ENCODE measurements around the gene TMLHE.
"Not testable (repeated sequence)": the region's sequence is repeated elsewhere in the genome, so short reads cannot be mapped to it uniquely, and the experiment has no call there.

Gene TMLHE

GRCh38 chrX:155592981-155593380, 19.8 kb downstream of the TMLHE start:
- Histone ChIP-seq H3K27me3 (ENCODE audit: control insufficient read depth, insufficient read depth, low read length) (no peaks in the 10 kb centered on the region), H3K36me3 (ENCODE audit: control insufficient read depth, insufficient read depth, low read length) (no peaks in the 10 kb centered on the region), H3K4me1 (ENCODE audit: control insufficient read depth, insufficient read depth, low read length) (no peaks in the 10 kb centered on the region), H3K9me3 (ENCODE audit: control insufficient read depth, low read length) (no peaks in the 10 kb centered on the region), H3K9ac (ENCODE audit: low read length) (no peak overlapping the region), H3K4me3 (ENCODE audit: low read length) (no peak overlapping the region)

- Histone ChIP-seq H3K4me1 (ENCODE audit: control insufficient read depth, insufficient read depth, low read length) (no peaks in the 10 kb centered on the region), H3K9ac (ENCODE audit: low read length) (no peak overlapping the region), H3K4me3 (ENCODE audit: low read length) (no peak overlapping the region), H3K9me3 (ENCODE audit: control insufficient read depth, low read length) (no peaks in the 10 kb centered on the region), H3K36me3 (ENCODE audit: control insufficient read depth, insufficient read depth, low read length) (no peaks in the 10 kb centered on the region), H3K27me3 (ENCODE audit: control insufficient read depth, insufficient read depth, low read length) (no peaks in the 10 kb centered on the region)
Measured at GRCh38 chrX:155592331-155592730, 20.4 kb downstream of the TMLHE start.

- Histone ChIP-seq H3K9ac (ENCODE audit: low read length) (no peak overlapping the region), H3K4me3 (ENCODE audit: low read length) (no peak overlapping the region), H3K27me3 (ENCODE audit: control insufficient read depth, insufficient read depth, low read length) (no peaks in the 10 kb centered on the region), H3K4me1 (ENCODE audit: control insufficient read depth, insufficient read depth, low read length) (no peaks in the 10 kb centered on the region), H3K9me3 (ENCODE audit: control insufficient read depth, low read length) (no peaks in the 10 kb centered on the region), H3K36me3 (ENCODE audit: control insufficient read depth, insufficient read depth, low read length) (no peaks in the 10 kb centered on the region)
Measured at GRCh38 chrX:155577682-155578081, 35.1 kb downstream of the TMLHE start.

GRCh38 chrX:155563099-155563498, 49.7 kb downstream of the TMLHE start:
- Histone ChIP-seq H3K9me3 (ENCODE audit: control insufficient read depth, low read length) (no peaks in the 10 kb centered on the region), H3K27me3 (ENCODE audit: control insufficient read depth, insufficient read depth, low read length) (no peaks in the 10 kb centered on the region), H3K36me3 (ENCODE audit: control insufficient read depth, insufficient read depth, low read length) (no peaks in the 10 kb centered on the region), H3K4me3 (ENCODE audit: low read length) (no peak overlapping the region), H3K4me1 (ENCODE audit: control insufficient read depth, insufficient read depth, low read length) (no peaks in the 10 kb centered on the region), H3K9ac (ENCODE audit: low read length) (no peak overlapping the region)

GRCh38 chrX:155544881-155545280, 67.9 kb downstream of the TMLHE start:
- Histone ChIP-seq H3K27me3 (ENCODE audit: control insufficient read depth, insufficient read depth, low read length) (no peaks in the 10 kb centered on the region), H3K4me3 (ENCODE audit: low read length) (no peak overlapping the region)

GRCh38 chrX:155535866-155536265, 76.9 kb downstream of the TMLHE start:
- no peak overlapping the region for H3K4me3 ChIP-seq (ENCODE audit: low read length)
- no peaks in the 10 kb centered on the region for H3K36me3 ChIP-seq (ENCODE audit: control insufficient read depth, insufficient read depth, low read length)
- H3K4me1 ChIP-seq (ENCODE audit: control insufficient read depth, insufficient read depth, low read length): no peaks in the 10 kb centered on the region
- H3K9ac ChIP-seq (ENCODE audit: low read length): no peak overlapping the region
- no peaks in the 10 kb centered on the region for H3K27me3 ChIP-seq (ENCODE audit: control insufficient read depth, insufficient read depth, low read length)
- H3K9me3 ChIP-seq (ENCODE audit: control insufficient read depth, low read length): no peaks in the 10 kb centered on the region

More at GRCh38 chrX:155544881-155545280, 67.9 kb downstream of the TMLHE start:
- Histone ChIP-seq H3K9me3 (ENCODE audit: control insufficient read depth, low read length) (no peaks in the 10 kb centered on the region), H3K9ac (ENCODE audit: low read length) (no peak overlapping the region), H3K4me1 (ENCODE audit: control insufficient read depth, insufficient read depth, low read length) (no peaks in the 10 kb centered on the region), H3K36me3 (ENCODE audit: control insufficient read depth, insufficient read depth, low read length) (no peaks in the 10 kb centered on the region)

GRCh38 chrX:155534800-155535199, 78.0 kb downstream of the TMLHE start:
- H3K9me3 ChIP-seq (ENCODE audit: control insufficient read depth, low read length): no peaks in the 10 kb centered on the region
- no peak overlapping the region for H3K9ac ChIP-seq (ENCODE audit: low read length)
- no peaks in the 10 kb centered on the region for H3K36me3 ChIP-seq (ENCODE audit: control insufficient read depth, insufficient read depth, low read length)
- no peaks in the 10 kb centered on the region for H3K27me3 ChIP-seq (ENCODE audit: control insufficient read depth, insufficient read depth, low read length)
- H3K4me1 ChIP-seq (ENCODE audit: control insufficient read depth, insufficient read depth, low read length): no peaks in the 10 kb centered on the region
- H3K4me3 ChIP-seq (ENCODE audit: low read length): no peak overlapping the region

- H3K36me3 ChIP-seq (ENCODE audit: control insufficient read depth, insufficient read depth, low read length); H3K4me1 ChIP-seq (ENCODE audit: control insufficient read depth, insufficient read depth, low read length); H3K9ac ChIP-seq (ENCODE audit: low read length); H3K27me3 ChIP-seq (ENCODE audit: control insufficient read depth, insufficient read depth, low read length); H3K4me3 ChIP-seq (ENCODE audit: low read length); H3K9me3 ChIP-seq (ENCODE audit: control insufficient read depth, low read length): not testable (repeated sequence)
Measured at GRCh38 chrX:155527023-155527422, 85.7 kb downstream of the TMLHE start.

- no peaks in the 10 kb centered on the region for H3K36me3 ChIP-seq (ENCODE audit: control insufficient read depth, insufficient read depth, low read length)
- no peaks in the 10 kb centered on the region for H3K27me3 ChIP-seq (ENCODE audit: control insufficient read depth, insufficient read depth, low read length)
- H3K4me1 ChIP-seq (ENCODE audit: control insufficient read depth, insufficient read depth, low read length): no peaks in the 10 kb centered on the region
- H3K9me3 ChIP-seq (ENCODE audit: control insufficient read depth, low read length): no peaks in the 10 kb centered on the region
- no peak overlapping the region for H3K9ac ChIP-seq (ENCODE audit: low read length)
- no peak overlapping the region for H3K4me3 ChIP-seq (ENCODE audit: low read length)
Measured at GRCh38 chrX:155514225-155514624, 98.5 kb downstream of the TMLHE start.

GRCh38 chrX:155505296-155505695, 107.5 kb downstream of the TMLHE start:
- H3K4me3 ChIP-seq (ENCODE audit: low read length): no peak overlapping the region
- H3K27me3 ChIP-seq (ENCODE audit: control insufficient read depth, insufficient read depth, low read length): no peaks in the 10 kb centered on the region
- no peak overlapping the region for H3K9ac ChIP-seq (ENCODE audit: low read length)
- H3K4me1 ChIP-seq (ENCODE audit: control insufficient read depth, insufficient read depth, low read length): no peaks in the 10 kb centered on the region
- no peaks in the 10 kb centered on the region for H3K9me3 ChIP-seq (ENCODE audit: control insufficient read depth, low read length)
- no peaks in the 10 kb centered on the region for H3K36me3 ChIP-seq (ENCODE audit: control insufficient read depth, insufficient read depth, low read length)

- not testable (repeated sequence) for H3K4me1 ChIP-seq (ENCODE audit: control insufficient read depth, insufficient read depth, low read length); H3K4me3 ChIP-seq (ENCODE audit: low read length)
Measured at GRCh38 chrX:155495134-155495533, 117.6 kb downstream of the TMLHE start.

GRCh38 chrX:155491421-155491820, 121.3 kb downstream of the TMLHE start:
- not testable (repeated sequence) for H3K36me3 ChIP-seq (ENCODE audit: control insufficient read depth, insufficient read depth, low read length); H3K9me3 ChIP-seq (ENCODE audit: control insufficient read depth, low read length); H3K9ac ChIP-seq (ENCODE audit: low read length)

More at GRCh38 chrX:155495134-155495533, 117.6 kb downstream of the TMLHE start:
- not testable (repeated sequence) for H3K27me3 ChIP-seq (ENCODE audit: control insufficient read depth, insufficient read depth, low read length); H3K36me3 ChIP-seq (ENCODE audit: control insufficient read depth, insufficient read depth, low read length); H3K9me3 ChIP-seq (ENCODE audit: control insufficient read depth, low read length); H3K9ac ChIP-seq (ENCODE audit: low read length)

GRCh38 chrX:155477136-155477535, 135.6 kb downstream of the TMLHE start:
- not testable (repeated sequence) for H3K9ac ChIP-seq (ENCODE audit: low read length); H3K4me3 ChIP-seq (ENCODE audit: low read length); H3K36me3 ChIP-seq (ENCODE audit: control insufficient read depth, insufficient read depth, low read length); H3K9me3 ChIP-seq (ENCODE audit: control insufficient read depth, low read length); H3K27me3 ChIP-seq (ENCODE audit: control insufficient read depth, insufficient read depth, low read length); H3K4me1 ChIP-seq (ENCODE audit: control insufficient read depth, insufficient read depth, low read length)

More at GRCh38 chrX:155491421-155491820, 121.3 kb downstream of the TMLHE start:
- H3K4me3 ChIP-seq (ENCODE audit: low read length); H3K4me1 ChIP-seq (ENCODE audit: control insufficient read depth, insufficient read depth, low read length); H3K27me3 ChIP-seq (ENCODE audit: control insufficient read depth, insufficient read depth, low read length): not testable (repeated sequence)

Measured in mucosa of stomach (tissue), 1 donor.